SKM-1 (cell line): ENCODE results near the gene NLRP1.

Experiments
- DNase-seq: peaks from one replicate; lab custom pipeline; 2025; ENCODE audit not compliant: unreplicated experiment; lab: John Stamatoyannopoulos, UW

Gene NLRP1

GRCh38 chr17:5485270-5486205 lies 98.8 kb downstream of the NLRP1 start, which contains the start of gene DERL2:
DERL2 (minus strand) TSS chr17:5486178; CDS start chr17:5486161, 17 bp downstream.
- DNase-seq: no peak

- no peak for DNase-seq
Measured at GRCh38 chr17:5481451-5481850, 102.9 kb downstream of the NLRP1 start.

GRCh38 chr17:5480962-5481361 lies 103.3 kb downstream of the NLRP1 start:
- no peak for DNase-seq

- DNase-seq: no peak
Measured at GRCh38 chr17:5478992-5479391, 105.3 kb downstream of the NLRP1 start.

- DNase-seq: no peak
Measured at GRCh38 chr17:5473906-5474305, 110.4 kb downstream of the NLRP1 start.

- no peak for DNase-seq
Measured at GRCh38 chr17:5472511-5472910, 111.8 kb downstream of the NLRP1 start.

- DNase-seq: no peak
Measured at GRCh38 chr17:5468075-5468473, 116.2 kb downstream of the NLRP1 start.

GRCh38 chr17:5467416-5467815 lies 116.9 kb downstream of the NLRP1 start:
- DNase-seq: no peak

GRCh38 chr17:5466295-5466694 lies 118.0 kb downstream of the NLRP1 start:
- no peak for DNase-seq

GRCh38 chr17:5464717-5465507 lies 119.4 kb downstream of the NLRP1 start:
- DNase-seq: no peak
